ENCODE measurements around the gene TACR2.

The TACR2 gene

GRCh38 chr10:69418052-69418752, 1.5 kb upstream of the TACR2 start:
- DNase-seq: no peak

GRCh38 chr10:69417542-69417941, 824 bp upstream of the TACR2 start:
- DNase-seq: no peak

GRCh38 chr10:69415951-69416350, 767 bp downstream of the TACR2 start:
- DNase-seq: no peak

GRCh38 chr10:69415049-69415448, 1.7 kb downstream of the TACR2 start:
- DNase-seq: no peak

GRCh38 chr10:69414036-69415018, 2.4 kb downstream of the TACR2 start:
- no peak for DNase-seq

- DNase-seq: peak; percentile 76
Observed at GRCh38 chr10:69413221-69413865, 3.4 kb downstream of the TACR2 start.

GRCh38 chr10:69412232-69412790, 4.4 kb downstream of the TACR2 start:
- no peak for DNase-seq

GRCh38 chr10:69411476-69411875, 5.2 kb downstream of the TACR2 start:
- DNase-seq: no peak

- DNase-seq: no peak
Observed at GRCh38 chr10:69410487-69410886, 6.2 kb downstream of the TACR2 start.

GRCh38 chr10:69409968-69410367, 6.8 kb downstream of the TACR2 start:
- DNase-seq: no peak

GRCh38 chr10:69409176-69409495, 7.6 kb downstream of the TACR2 start:
- no peak for DNase-seq

GRCh38 chr10:69408318-69409175, 8.2 kb downstream of the TACR2 start:
- DNase-seq: peak; percentile 91

- DNase-seq: peak; percentile 26
Observed at GRCh38 chr10:69407621-69408301, 9.0 kb downstream of the TACR2 start.

GRCh38 chr10:69406816-69407580, 9.7 kb downstream of the TACR2 start:
- DNase-seq: no peak

- peak; percentile 21 for DNase-seq
Observed at GRCh38 chr10:69406302-69406811, 10.4 kb downstream of the TACR2 start.

GRCh38 chr10:69405221-69405620, 11.5 kb downstream of the TACR2 start:
- no peak for DNase-seq

GRCh38 chr10:69404786-69405185, 11.9 kb downstream of the TACR2 start:
- DNase-seq: no peak

- DNase-seq: peak; percentile 20
Observed at GRCh38 chr10:69403519-69403918, 13.2 kb downstream of the TACR2 start.

GRCh38 chr10:69403066-69403465, 13.7 kb downstream of the TACR2 start:
- no peak for DNase-seq

- DNase-seq: no peak
Observed at GRCh38 chr10:69402386-69402785, 14.3 kb downstream of the TACR2 start.
